Vagina (tissue), 2 donors: Measurements from ENCODE around the gene SEPTIN5. TPM values are rescaled to one million over a fixed set of nuclear protein-coding genes. Genes with fewer than 3 reads are reported as not detected.

Source experiments
- DNase-seq, 2 donors: peaks; one replicate each; pipeline ENCODE4 v3.0.0-alpha.2; 2017; ENCODE audit errors: extremely low spot score in 2 of 2
- H3K27ac ChIP-seq: fragments of 200-600 bp; sonication (generic); one replicate; pipeline ENCODE4 v1.5.1; 2019
- H3K27me3 ChIP-seq: fragments of 200-600 bp; sonication (generic); one replicate; pipeline ENCODE4 v1.5.1; 2019
- H3K36me3 ChIP-seq, 2 donors: fragments of 200-600 bp; sonication (generic); one replicate each; pipeline ENCODE4 v1.5.1; 2017 to 2019
- H3K4me1 ChIP-seq: fragments of 200-600 bp; sonication (generic); one replicate; pipeline ENCODE4 v1.5.1; 2019
- H3K4me3 ChIP-seq, 2 donors: fragments of 200-600 bp; sonication (generic); 1 replicate in 1 of 2; 2 replicates in 1 of 2; pipeline ENCODE4 v1.5.1; 2016 to 2019
- H3K9me3 ChIP-seq: fragments of 200-600 bp; sonication (generic); one replicate; pipeline ENCODE4 v1.5.1; 2019
- CTCF ChIP-seq, 3 experiments: fragments of 450-650 bp in 2 of 3; fragments of 200-600 bp in 1 of 3; sonication (generic) in 1 of 3; IDR thresholded peaks; one replicate each; pipeline ENCODE4 v1.5.1; 2017 to 2019; ENCODE audit warnings: antibody characterized with exemption in 3 of 3, mild to moderate bottlenecking in 2 of 3, moderate library complexity in 2 of 3
- POLR2A ChIP-seq, 2 donors: fragments of 450-650 bp; IDR thresholded peaks; one replicate each; pipeline ENCODE4 v1.6.1; 2017; ENCODE audit warnings: antibody characterized with exemption in 2 of 2, mild to moderate bottlenecking in 2 of 2, moderate library complexity in 2 of 2
- POLR2AphosphoS5 ChIP-seq, 2 donors: sonication (generic); formaldehyde crosslinking; IDR thresholded peaks; one replicate each; pipeline ENCODE4 v1.9.0; 2017; ENCODE audit warnings: antibody characterized with exemption in 2 of 2, mild to moderate bottlenecking in 2 of 2, low read depth in 1 of 2; ENCODE audit not compliant: insufficient read depth in 1 of 2
- intact Hi-C: fragments of 100-400 bp; cut with DNase I; formaldehyde crosslinking; loops from one replicate; pipeline ENCODE4 v1.15.1; 2023
- total RNA-seq: library from RNA; depleted of rRNA; stranded (reverse); fragments of >200 nt; gene quantifications from one replicate; pipeline ENCODE4 v1.2.3, GENCODE V29; 2016

SEPTIN5 gene
- total RNA-seq, 1 donor from 2014 or later = 67.3 TPM

- no peak for DNase-seq
Observed at GRCh38 chr22:19704355-19705015, 9.8 kb upstream of the SEPTIN5 start.

GRCh38 chr22:19705181-19705934 is 8.9 kb upstream of the SEPTIN5 start:
- no peak overlapping the region for H3K27ac ChIP-seq
- no peaks in the 10 kb centered on the region for H3K36me3 ChIP-seq
- TF ChIP-seq CTCF (IDR thresholded peaks at IDR 0.05) = no peak
- TF ChIP-seq POLR2A (IDR thresholded peaks at IDR 0.05) = no peak
- TF ChIP-seq POLR2AphosphoS5 (IDR thresholded peaks at IDR 0.05; ENCODE audit: insufficient read depth in 1 of 2, low read depth in 1 of 2) = no peak
- intact Hi-C loops = no loop called here
- no peak for DNase-seq
- no peaks in the 10 kb centered on the region for H3K9me3 ChIP-seq
- H3K4me1 ChIP-seq = peaks cover 20% of the 10 kb centered on the region
- no peak overlapping the region for H3K4me3 ChIP-seq
- H3K27me3 ChIP-seq = no peaks in the 10 kb centered on the region

More at GRCh38 chr22:19704355-19705015, 9.8 kb upstream of the SEPTIN5 start:
- intact Hi-C loops = no loop called here
- Histone ChIP-seq H3K4me3 (no peak overlapping the region), H3K36me3 (no peaks in the 10 kb centered on the region), H3K4me1 (peaks cover 11% of the 10 kb centered on the region), H3K27ac (no peak overlapping the region), H3K9me3 (no peaks in the 10 kb centered on the region), H3K27me3 (no peaks in the 10 kb centered on the region)
- TF ChIP-seq POLR2A (IDR thresholded peaks at IDR 0.05) = no peak
- TF ChIP-seq POLR2AphosphoS5 (IDR thresholded peaks at IDR 0.05; ENCODE audit: insufficient read depth in 1 of 2, low read depth in 1 of 2) = no peak

- H3K27me3 ChIP-seq = no peaks in the 10 kb centered on the region
Observed at GRCh38 chr22:19706661-19707151, 7.6 kb upstream of the SEPTIN5 start.

GRCh38 chr22:19707347-19708290 is 6.7 kb upstream of the SEPTIN5 start:
- TF ChIP-seq POLR2AphosphoS5 (IDR thresholded peaks at IDR 0.05; ENCODE audit: insufficient read depth in 1 of 2, low read depth in 1 of 2) (no peak), CTCF (IDR thresholded peaks at IDR 0.05) (no peak), POLR2A (IDR thresholded peaks at IDR 0.05) (no peak)
- no peaks in the 10 kb centered on the region for H3K27me3 ChIP-seq
- no peaks in the 10 kb centered on the region for H3K9me3 ChIP-seq
- intact Hi-C loops = no loop called here
- peaks cover 20% of the 10 kb centered on the region for H3K4me1 ChIP-seq
- no peak overlapping the region for H3K4me3 ChIP-seq
- H3K27ac ChIP-seq = peak overlapping the region; percentile 83
- H3K36me3 ChIP-seq = no peaks in the 10 kb centered on the region
- DNase-seq = no peak

More at GRCh38 chr22:19706661-19707151, 7.6 kb upstream of the SEPTIN5 start:
- Histone ChIP-seq H3K4me1 (peaks cover 20% of the 10 kb centered on the region), H3K4me3 (no peak overlapping the region), H3K36me3 (no peaks in the 10 kb centered on the region), H3K9me3 (no peaks in the 10 kb centered on the region), H3K27ac (no peak overlapping the region)
- intact Hi-C loops = no loop called here
- no peak for TF ChIP-seq POLR2A (IDR thresholded peaks at IDR 0.05)
- no peak for TF ChIP-seq POLR2AphosphoS5 (IDR thresholded peaks at IDR 0.05; ENCODE audit: insufficient read depth in 1 of 2, low read depth in 1 of 2)
- no peak for TF ChIP-seq CTCF (IDR thresholded peaks at IDR 0.05)
- DNase-seq = no peak
